Measurements from ENCODE around the gene ANKRD13D.

GRCh38 chr11:67290801-67291200, 1.7 kb downstream of the ANKRD13D start:
- TF ChIP-seq CTCF (IDR thresholded peaks at IDR 0.05): no peak
- TF ChIP-seq POLR2A (IDR thresholded peaks at IDR 0.05): no peak
